Stimulated activated CD8-positive, alpha-beta memory T cell treated with anti-CD3 and anti-CD28 coated beads, Interleukin-15, amount 100 ng/mL, for 24 hours (primary cell): Measurements from ENCODE around the gene NMU.
"Not testable (repeated sequence)": the region's sequence is repeated elsewhere in the genome, so short reads cannot be mapped to it uniquely, and the experiment has no call there.

Source experiments
- DNase-seq: peaks from one replicate; pipeline ENCODE4 v3.0.0-alpha.2; 2020; ENCODE audit warnings: low read depth

The NMU gene

DNA sequence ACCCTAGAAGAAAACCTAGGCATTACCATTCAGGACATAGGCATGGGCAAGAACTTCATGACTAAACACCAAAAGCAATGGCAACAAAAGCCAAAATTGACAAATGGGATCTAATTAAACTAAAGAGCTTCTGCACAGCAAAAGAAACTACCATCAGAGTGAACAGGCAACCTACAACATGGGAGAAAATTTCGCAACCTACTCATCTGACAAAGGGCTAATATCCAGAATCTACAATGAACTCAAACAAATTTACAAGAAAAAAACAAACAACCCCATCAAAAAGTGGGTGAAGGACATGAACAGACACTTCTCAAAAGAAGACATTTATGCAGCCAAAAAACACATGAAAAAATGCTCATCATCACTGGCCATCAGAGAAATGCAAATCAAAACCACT lies 12.0 kb downstream of the NMU start:
- not testable (repeated sequence) for DNase-seq

DNA sequence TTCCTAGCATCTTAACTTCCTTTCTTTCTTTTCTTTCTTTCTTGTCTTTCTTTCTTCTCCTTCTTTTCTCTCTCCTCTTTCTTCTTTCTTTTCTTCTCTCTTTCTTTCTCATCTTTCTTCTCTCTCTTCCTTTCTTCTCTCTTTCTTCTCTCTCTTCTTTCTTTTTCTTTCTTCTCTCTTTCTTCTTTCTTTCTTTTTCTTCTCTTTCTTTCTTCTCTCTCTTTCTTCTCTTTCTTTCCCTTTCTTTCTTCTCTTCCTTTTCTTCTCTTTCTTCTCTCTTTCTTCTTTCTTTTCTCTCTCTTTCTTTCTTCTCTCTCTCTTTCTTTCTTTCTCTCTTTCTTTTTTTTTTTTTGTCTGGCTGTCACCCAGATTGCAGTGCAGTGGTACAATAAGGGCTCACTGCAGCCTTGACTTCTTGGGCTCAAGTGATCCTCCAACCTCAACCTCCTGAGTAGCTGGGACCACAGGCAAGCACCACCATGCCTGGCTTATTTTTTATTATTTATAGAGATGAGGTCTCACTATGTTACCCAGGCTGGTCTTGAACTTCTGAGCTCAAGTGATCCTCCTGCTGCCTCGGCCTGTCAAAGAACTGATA lies 17.5 kb downstream of the NMU start:
- no peak for DNase-seq

DNA sequence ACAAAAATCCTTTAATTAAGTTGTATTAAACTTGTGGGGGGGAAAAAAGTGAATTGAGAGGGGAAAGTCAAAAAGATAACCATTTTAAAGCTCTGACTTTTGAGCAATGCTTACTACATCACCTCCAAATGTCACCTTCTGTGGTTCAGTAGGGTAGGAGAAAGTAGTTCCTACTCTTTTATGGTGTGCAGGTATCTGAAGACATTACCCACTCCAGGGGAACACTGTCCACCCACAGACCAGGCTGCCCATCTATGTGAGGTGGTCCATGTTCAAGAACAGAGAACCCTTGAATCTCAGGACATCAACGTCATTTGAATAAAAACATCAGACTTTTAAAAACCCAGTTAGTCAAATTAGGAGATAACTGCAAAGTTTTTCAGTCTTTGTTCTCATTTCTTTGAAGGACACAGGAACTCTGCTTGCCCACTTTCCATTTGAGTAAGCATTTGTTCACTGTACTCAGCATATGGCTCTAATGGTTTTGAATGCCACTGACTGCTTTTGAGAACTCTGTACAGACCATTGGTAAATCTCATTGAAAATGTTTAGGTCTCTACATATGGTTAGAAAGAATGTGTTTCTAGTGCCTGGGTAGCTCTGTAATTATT lies 18.4 kb downstream of the NMU start:
- no peak for DNase-seq

DNA sequence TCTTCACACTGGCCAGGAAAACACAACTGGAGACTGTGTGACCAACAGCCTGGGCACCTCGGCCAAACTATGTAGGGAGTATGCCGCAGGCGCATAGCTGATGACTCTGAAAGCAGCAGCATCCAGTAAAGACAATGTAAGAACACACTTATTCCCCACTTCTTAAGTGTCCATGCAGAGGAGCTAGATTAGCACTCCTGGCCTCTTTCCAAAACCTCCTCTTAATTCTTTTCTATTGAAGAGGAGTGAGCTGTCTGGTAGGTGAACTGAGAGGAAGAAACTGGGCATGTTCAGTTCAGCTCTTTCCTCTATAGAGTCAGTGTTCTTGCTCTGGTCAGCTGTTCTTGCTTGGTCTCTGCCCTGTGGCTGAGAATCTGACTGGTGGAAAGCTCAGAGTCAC lies 21.1 kb downstream of the NMU start:
- no peak for DNase-seq

DNA sequence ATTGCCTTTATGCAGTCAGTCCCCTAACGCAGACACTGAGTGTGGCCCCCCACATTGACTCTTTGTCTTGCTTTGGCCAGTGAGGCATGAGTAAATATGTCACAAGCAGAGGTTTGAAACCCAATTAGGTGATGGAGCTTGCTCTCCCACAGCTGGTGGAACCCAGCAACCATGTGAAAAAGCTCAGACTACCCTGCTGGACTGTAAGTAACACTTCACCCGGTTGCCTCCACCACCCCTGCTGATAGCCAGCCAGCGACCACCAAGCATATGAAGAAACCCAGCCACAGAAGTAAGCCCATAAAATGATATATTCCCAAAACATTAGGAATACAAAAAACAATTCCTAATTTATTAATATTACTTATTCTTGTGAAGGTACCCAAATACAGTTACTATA lies 22.5 kb downstream of the NMU start:
- no peak for DNase-seq

DNA sequence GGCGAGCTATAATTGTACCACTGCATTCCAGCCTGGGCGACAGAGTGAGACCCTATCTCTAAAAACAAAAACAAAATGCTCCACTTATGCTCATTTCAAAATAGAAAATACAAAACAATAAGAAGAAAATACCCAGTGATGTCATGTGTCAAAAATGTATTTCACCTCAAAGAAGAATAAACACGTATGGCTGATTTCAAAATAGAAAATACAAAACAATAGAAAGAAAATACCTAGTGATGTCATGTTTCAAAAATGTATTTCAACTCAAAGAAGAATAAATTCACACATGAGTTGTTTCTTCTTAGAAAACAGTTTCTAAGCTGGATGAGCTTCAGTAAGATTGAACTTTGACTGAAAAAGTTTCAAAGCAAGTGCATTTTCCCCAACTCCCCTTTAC lies 23.8 kb downstream of the NMU start:
- DNase-seq: no peak

DNA sequence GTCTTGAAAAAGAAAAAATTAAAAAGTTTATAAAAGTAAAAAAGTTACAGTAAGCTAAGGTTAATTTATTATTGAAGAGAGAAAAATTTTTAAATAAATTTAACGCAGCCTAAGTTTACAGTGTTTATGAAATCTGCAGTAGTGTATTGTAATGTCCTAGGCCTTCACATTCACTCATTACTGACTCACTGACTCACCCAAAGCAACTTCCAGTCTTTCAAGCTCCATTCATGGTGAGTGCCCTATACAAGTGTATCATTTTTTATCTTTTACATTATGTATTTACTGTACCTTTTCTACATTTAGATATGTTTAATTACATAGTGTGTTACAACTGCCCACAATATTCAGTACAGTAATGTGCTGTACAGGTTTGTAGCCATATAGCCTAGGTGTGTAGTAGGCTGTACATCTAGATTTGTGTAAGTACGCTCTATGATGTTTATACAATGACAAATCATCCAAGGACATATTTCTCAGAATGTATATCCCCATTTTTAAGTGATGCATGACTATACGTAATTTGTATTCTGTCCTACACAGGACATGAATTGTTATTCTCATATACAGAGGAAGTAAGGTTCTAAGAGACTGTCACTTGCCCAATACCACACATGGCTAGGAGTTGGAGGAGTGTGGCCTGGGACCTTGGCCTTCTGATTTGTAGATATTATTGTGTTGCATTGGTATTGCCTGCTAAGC lies 24.6 kb downstream of the NMU start:
- no peak for DNase-seq

DNA sequence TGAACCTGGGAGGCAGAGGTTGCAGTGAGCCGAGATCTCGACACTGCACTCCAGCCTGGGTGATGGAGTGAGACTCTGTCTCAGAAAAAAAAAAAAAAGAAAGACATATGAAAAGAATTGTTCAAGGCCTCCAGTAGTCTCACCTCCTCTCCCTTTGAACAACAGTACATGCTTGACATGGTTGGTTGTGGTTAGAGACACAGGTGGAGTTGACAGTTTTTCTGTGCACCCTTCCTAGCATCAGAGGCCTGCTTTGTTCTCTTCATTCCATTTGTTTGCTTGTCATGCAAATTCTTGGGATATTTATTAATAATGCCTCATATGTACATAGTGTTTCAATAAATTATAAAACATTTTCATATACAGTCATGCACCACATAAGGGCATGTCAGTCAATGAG lies 25.7 kb downstream of the NMU start:
- DNase-seq: no peak

DNA sequence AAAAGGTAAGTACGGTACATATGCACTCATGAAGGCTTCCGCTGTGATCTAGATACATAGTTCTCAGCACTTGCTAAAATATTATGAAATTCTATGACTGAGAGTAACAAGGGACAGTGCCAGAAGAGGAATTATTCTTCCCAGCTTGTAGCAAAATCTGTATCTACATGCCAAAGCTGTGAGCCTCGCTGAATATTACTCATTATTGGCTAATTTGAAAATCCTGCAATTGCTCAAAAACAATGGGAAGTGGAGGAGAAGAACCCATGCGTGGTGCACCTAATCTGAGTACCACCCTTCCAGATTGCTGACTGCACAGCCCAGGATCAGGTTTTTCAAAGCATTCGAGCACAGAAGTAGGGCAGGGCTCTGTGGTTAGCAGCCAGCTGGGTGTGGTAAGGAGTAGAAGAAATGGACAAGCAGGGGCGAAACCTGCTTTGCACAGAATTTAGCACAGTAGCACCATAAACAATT lies 26.7 kb downstream of the NMU start:
- DNase-seq: no peak

DNA sequence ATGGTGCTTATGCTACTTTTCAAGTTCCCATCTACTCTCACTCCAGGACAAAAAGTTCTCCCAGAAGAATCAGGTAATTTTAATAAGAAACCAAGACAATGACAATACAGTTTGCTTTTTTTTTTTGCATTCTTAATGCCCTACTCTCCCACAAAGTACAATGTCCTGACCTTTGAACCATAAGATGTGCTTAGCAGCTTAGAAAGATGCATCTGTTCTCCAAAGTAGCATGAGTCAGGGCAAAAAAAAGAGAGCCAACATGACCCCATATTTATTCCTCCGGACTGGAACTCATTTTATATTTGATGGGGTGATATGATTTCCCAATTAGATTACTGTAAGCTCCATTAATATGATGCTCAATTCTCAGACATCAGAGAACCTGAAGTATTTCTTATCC lies 27.5 kb downstream of the NMU start:
- no peak for DNase-seq

DNA sequence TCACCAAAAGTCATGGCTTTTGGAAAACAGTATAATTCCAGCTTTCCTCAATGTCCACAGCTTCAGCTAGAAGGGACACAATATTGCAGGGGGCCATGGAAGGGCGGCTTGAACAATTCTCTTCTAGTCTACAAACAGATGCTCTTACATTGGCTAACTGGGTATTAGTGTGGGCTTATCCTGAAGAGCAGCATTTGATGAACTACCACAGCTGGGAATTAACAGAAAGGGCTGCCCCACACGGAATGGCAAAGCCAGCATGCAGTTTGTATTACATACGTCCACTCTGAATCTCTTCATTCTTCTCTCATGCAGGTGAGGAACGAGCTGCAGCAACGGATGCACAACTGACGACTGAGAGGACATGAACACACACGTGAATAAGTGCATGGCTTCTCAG lies 31.1 kb downstream of the NMU start:
- no peak for DNase-seq

DNA sequence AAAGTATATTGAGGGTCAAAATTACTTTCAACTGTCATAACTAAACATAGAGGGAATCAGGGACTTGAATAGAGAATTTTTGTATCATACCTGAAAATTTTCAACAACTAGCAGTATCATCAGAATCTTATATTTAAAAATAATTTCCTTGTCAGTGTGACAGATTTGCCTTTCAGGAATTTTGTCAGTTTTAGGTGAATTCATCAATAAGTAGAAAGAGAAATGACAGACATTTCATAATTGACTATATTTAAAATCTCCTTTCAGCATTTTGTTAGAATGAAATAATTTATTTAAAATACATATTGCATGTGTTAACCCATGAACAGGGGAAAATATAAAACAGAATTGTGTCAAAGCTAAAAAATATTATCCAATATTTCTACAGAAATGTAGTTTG lies 35.5 kb downstream of the NMU start:
- no peak for DNase-seq

DNA sequence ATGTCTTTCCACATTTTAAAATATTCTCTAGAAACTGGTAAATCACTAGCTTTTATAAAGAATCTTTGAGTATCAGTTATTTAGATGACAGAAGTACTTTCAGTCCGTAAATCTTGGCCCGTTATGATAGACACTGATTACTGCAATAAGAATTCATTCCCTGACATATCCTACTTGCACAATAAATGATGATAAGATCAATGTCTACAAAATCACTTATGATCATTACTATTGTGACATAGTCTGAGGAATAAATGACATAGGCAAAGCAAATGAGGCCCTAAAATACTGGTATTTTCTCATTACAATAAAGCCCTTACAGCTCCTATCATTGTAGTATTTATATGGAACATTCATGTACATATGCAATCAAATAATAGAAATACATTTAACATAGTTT lies 37.5 kb downstream of the NMU start:
- no peak for DNase-seq

DNA sequence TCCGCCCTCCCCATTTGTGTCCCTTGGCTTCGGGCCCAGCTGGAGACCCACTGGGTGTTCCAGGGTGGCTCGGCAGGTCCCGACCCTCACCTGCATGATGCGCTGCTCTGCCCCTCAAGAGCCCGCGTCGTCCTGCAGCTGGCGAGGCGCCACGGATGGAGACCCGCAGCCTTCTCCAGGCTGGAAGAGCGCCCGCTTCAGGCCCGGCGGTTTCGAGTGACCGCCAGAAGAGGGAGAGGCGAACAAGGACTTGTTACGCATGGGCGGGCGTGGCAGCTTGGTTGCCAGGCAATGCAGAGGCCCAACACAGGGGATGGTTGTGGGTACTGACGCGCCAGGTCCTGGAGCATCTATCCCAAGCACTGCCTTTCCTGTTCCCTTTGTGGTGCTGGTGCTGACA lies 44.1 kb downstream of the NMU start, which contains the start of gene PDCL2:
Gene PDCL2 (minus strand): TSS at position 232 of the 400 bp plus-strand sequence. CDS start 136 bp downstream, at position 96.
- no peak for DNase-seq

DNA sequence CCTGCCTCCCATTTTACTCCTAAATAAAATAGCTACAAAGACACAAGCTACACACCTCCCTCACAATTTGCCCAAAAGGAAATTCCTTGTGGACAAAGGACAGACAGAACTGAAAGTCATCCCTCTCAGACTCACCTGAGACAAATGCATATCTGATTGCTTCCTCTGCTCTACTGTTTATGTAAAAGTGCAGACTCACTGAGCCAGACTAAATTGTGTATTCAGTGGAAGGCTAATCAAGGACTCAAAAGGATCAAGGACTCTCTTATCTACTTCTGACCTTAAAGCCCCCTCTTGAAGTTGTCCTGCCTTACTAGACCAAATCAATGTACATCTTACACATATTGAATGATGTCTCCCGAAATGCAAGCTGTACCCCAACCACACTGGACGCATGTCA lies 47.9 kb downstream of the NMU start:
- no peak for DNase-seq

DNA sequence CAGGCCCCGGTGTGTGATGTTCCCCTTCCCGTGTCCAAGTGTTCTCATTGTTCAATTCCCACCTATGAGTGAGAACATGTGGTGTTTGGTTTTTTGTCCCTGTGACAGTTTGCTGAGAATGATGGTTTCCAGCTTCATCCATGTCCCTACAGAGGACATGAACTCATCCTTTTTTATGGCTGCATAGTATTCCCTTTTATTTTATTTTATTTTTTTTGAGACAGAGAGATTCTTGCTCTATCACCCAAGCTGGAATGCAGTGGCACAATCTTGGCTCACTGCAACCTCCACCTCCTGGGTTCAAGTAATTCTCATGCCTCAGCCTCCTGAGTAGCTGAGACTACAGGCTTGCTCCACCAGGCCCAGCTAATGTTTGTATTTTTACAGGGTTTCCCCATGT lies 53.3 kb downstream of the NMU start:
- not testable (repeated sequence) for DNase-seq

DNA sequence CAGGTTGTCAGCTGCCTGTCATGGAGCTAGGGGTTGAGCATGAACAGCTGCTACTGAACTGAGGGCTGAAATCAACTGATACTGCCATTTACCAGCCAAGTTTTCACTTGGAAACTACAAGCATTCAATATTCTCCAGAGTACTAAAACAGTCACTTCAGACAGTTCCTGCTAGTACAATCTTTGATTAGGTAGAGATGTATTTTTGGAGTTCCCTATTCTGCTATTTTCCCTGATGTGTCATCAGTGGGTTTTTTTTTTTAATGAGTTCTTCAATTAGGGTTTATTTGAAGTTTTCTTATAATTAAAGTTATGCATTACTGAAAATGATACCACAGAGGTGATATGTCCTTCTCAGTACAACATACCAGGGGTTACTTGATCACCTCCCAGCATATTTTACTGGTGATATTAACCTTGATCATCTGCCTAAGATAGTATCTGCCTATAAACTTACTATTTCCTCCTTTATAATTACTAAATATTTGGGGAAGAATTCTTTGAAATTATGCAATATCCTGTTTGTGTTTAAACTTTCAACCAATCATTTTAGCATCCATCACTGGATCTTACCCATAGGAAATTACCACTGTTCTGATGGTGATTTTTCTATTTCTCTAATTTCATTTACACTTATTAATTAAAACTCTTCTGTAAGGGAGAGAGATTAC lies 57.6 kb downstream of the NMU start:
- no peak for DNase-seq

DNA sequence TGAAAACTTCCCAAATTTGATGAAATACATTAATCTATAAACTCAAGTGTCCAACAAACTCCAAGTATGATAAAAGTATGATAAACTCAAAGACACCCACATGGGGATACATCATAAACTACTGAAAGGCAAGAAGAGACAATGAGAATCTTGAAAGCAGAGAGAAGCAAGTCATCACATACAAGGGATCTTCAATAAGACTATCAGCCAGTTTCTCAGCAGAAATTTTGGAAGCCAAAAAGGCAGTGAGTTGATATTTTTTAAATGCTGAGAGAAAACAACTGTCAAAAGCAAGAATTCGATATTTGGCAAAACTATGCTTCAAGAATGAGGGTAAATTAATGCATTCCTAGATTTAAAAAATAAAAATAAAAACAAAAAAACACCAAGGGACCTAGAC lies 60.6 kb downstream of the NMU start:
- DNase-seq: no peak

DNA sequence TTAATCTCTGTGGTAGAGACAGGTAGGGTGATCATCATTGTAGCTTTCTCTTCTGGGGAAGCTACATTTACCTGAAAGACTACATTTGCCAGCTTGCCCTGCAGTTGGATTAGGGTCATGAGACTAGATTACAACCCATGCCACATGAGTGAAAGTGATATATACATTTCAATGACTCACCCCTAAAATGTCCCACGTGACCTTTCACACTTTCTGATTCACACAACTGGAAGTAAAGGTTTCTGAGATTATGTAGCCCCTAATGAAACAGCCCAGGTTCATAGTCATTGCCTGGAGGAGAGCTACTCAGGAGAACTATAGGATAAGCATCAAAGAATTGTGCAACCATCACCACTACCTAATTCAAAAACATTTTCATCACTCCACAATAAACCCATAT lies 61.8 kb downstream of the NMU start:
- no peak for DNase-seq

DNA sequence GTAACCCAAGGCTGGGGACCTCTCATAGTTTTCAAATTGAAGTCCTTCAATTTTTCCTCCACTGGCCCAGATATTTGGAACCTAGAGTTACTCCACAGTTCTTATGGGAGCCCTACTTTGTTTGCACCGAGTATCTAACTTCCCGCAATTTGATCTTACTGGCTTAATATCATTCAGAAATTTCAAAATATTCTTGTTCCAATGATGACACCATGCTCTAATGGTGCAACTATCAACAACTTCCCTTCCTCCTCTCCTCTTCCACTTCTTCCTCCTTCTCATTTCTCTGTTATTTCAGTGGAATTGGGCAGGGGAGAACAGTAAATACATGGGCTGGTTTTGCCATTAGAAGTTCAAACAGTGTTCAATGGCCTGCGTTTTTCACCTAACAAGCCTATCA lies 64.3 kb downstream of the NMU start:
- no peak for DNase-seq

DNA sequence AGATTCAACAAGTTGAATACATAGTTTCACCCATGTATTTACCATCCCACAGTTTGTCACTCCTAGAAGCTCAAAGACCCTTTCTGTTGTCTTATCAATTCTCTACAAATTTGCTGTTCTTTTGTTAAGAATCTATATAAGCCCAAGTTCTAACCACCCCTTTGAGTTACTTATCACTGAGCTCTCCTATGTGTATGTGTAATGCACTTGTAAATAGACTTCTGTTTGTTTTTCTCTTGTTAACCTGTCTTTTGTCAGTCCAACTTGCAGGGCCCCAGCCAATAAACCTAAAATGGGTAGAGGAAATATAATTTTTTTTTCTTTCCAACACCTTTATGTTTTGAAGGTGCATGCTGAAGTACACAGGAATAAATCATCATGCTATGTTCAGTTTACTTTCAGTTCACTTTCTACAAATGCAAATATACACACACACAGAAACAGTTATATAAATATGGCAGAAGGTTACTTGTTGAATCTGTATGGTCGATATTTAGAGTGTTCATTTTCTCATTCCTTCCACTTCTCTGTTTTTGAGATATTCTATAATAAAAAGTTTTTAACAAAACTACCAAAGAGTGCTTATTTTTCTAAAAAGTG lies 67.1 kb downstream of the NMU start:
- no peak for DNase-seq

DNA sequence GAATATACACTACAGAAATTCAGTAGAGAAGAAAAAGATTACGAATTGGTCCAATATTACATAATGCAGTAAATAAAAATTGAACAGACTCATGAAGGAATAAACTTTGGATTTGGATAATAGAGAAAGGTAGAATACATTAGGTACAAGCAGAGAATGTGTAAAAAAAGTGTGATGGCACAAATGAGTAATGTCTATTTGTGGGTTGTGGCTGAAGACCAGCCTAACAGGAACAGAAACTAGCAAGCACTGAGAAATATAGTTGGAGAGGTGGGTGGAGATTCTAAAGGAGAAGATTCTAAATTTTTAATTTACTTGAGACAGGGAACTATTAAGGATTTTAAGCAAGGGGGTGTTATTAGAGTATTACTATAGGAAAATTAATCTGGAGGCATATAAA lies 74.2 kb downstream of the NMU start:
- DNase-seq: no peak

DNA sequence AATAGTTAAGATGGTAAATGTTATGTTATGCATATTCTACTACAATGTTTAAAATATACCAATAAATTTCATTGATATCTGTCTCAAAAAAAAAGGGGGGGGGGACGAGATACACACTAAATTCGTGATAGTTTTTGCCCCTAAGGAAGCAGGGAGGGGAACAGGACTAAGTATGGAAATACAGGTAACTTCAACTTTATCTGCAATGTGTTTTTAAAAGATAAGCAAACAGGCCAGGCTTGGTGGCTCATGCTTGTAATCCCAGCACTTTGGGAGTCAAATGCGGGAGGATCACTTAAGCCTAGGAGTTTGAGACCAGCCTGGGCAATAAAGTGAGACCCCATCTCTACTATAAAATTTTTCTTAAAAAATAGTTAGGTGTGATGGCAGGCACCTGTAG lies 76.0 kb downstream of the NMU start:
- DNase-seq: no peak
